ENCODE measurements around the gene CELF2.

The CELF2 gene

GRCh38 chr10:11257440-11258090 is 239.9 kb downstream of the CELF2 start:
- DNase-seq, result no peak

DNA sequence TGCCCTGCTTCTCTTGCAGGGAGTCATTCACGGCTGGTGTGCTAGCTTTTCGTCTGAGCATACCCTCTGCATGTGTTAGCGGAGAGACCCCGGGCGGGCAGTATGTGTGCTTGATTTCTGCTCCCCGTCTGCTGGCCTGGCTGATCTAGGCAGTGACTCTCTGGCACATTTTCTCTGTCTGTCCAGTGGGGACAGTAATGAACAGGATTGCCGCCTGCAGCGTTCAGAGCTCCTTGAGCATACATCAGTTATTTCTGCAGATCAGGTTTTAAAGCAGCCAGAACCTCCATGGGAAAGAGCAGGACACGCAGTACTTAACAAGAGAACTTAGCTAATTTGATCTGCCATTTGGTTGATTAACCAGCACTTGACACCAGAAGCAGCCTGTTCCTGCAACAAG is 242.5 kb downstream of the CELF2 start:
- DNase-seq, result no peak

GRCh38 chr10:11261143-11261542 is 243.5 kb downstream of the CELF2 start:
- no peak for DNase-seq

DNA sequence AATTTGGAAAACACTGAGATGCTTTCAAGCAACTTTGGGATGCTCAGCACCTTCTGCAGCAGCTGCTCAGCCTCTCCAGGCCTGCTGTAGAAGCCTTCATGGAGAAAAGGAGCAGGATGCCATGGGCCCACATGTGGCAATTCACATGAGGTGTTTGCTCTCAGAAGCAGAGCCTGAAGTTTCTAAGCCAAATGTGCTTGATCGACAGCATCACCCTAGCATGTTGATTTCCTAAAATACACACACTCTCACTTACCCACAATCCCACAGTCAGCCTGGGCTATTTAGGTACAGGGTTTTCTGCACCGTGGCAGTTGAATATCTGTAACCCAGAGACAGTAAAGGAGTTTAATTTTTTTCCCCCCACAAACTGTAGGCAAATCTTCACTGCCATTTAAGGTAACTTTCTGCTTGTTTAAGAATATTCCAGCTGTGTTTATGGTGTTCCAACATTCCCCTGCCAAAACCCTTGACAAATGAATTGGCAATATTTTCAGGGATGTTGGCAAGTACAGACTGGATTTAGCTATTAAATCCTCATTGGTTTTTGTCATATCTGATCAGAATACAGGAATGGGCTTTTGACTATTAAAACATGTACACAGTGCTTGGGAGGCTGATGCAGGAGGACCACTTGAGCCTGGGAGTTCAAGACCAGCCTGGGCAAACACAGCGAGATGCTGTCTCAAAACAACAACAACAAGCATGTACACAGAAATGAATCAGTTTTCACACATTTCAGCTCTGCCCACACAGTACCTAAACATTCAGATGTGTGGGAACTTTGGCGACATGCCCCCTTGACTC is 244.2 kb downstream of the CELF2 start:
- DNase-seq, result no peak

DNA sequence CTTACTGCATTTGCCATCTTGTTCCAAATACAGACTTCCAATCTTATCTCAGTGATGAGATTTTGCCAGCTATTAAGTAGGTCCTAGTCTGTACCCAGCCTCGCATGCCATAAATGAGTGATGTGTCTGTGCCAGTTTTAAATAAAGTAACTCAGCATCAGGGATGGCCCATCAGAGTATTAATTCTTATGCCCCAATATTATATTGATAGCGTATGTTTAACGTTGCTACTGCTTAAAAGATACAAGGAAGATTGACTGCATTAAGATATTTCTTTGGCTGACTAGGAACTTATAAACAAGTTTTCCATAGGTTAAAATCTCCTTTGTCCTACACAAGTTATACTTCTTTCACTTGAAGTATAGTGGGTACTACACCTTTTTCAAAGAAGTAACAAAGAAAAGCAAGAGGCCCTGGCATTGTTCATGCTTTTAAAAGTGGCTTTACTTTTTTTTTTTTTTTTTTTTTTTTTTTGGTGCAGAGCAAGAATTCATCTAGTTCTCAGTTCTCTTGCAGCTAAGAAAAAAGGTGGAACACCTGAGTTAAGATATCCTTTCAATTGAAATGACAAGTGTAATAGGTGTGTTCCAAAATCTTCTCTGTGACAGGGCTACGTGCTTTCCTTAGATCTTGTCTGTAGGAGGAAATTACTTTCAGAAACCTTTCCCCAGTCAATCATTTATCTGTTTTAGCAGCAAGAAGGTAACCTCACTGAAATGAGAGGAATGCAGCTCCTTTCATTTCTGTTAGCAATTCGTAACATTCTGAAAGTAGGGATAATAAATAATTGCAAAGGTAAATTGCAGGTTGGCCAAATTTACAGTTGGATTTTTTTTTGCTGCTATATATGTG is 245.0 kb downstream of the CELF2 start:
- DNase-seq, result no peak

DNA sequence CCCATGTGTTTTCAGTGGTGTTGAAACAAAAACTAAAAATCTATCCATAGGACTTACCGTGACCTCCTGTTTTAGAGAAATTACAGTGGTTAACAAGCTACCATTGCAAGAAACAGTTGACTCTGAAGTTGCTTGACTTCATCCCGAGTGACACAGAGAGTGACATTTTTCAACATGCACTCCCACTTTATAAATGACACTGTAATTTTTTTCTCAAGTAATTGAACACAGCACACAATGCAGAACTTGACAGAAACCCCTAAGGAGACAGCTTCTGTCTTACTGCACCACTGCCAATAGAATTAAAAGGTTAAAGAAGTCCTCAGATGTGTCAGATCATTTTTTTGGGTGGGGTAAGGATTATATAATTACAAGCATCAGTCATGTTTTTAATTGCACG is 246.1 kb downstream of the CELF2 start:
- DNase-seq, result no peak

- no peak for DNase-seq
Observed at GRCh38 chr10:11264296-11265048, 246.8 kb downstream of the CELF2 start.

- DNase-seq, result no peak
Observed at GRCh38 chr10:11265484-11265883, 247.8 kb downstream of the CELF2 start.

DNA sequence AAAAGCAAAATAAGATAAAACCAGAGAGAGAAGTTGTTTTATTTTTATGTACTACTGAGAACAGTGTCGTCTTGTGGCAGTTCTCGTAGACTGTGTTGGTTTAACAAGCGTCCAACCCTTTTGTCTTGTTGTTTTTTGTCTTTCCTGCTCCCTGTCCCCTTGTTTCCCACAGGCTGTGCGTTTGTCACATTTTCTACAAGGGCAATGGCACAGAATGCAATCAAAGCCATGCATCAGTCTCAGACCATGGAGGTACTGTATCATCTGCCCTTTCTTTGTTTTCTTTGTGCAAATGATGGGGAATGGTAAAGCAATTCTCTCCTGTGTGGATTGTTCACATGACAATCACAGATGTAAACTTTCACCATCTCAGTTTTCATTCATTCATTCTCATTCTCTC is 248.8 kb downstream of the CELF2 start:
- DNase-seq, result no peak

- peak; percentile 1 for DNase-seq
Observed at GRCh38 chr10:11270135-11270857, 252.6 kb downstream of the CELF2 start.

- DNase-seq, result no peak
Observed at GRCh38 chr10:11270858-11271179, 253.1 kb downstream of the CELF2 start.

GRCh38 chr10:11272915-11273389 is 255.3 kb downstream of the CELF2 start:
- no peak for DNase-seq

DNA sequence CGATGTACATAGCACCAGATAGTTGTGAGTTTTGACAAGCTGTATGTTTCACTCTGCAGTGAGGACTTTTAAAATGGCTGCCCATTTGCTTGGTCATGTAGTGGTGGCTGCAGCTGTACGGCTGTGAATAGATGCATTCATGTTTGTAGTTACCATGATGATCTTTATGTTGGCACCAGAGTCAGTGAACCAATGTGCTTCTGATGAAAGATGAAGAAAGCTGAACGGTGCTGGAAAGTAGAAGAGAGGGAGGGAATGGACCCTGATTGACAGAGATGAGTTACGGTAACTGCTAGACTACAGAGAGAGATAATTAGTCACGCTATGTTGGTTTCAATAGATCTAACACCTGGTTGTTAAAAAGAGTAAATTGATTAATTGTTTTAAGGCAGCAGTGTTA is 256.8 kb downstream of the CELF2 start:
- DNase-seq, result no peak

GRCh38 chr10:11275651-11276050 is 258.0 kb downstream of the CELF2 start:
- no peak for DNase-seq

- DNase-seq, result no peak
Observed at GRCh38 chr10:11276449-11276990, 258.8 kb downstream of the CELF2 start.

GRCh38 chr10:11279314-11279713 is 261.6 kb downstream of the CELF2 start:
- no peak for DNase-seq

GRCh38 chr10:11280187-11280932 is 262.7 kb downstream of the CELF2 start:
- no peak for DNase-seq

DNA sequence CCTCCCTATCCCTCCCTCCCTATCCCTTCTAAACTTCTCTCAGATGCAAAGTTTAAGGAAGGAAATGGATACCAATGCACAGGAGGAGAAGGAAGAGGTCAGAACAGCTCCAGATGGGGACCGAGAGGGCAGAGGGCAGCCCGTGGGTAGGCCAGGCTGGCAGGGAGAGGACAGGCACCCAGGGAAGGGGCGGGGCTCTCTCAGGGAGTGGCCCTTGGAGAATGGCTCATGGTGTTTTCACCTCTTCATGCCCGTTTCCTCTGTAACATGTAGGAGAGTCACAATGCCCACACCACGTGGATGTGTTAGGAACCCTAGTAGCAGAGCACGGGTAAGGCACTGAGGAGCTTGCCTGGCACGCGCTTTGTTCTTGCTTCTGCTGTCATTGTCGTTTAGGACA is 264.5 kb downstream of the CELF2 start:
- no peak for DNase-seq

DNA sequence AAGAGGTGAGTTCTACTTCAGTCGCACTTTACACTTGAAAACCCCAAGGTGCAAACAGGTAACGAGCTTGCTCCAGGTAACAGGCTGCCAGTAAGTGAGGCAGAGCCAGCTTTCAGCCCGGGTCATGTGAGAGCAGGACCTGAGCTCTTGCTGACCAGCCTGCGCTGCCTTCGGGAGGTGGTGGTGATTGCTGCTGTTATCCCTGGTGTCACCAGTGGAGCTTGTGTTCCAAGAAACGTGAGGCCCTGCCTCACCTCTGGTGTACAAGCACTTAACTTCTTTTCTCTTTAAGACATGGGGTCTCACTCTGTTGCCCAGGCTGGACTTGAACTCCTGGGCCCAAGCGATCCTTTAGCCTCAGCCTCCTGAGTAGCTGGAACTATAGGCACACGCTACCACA is 265.0 kb downstream of the CELF2 start:
- no peak for DNase-seq

GRCh38 chr10:11284291-11285085 is 266.8 kb downstream of the CELF2 start:
- DNase-seq, result no peak
